Inflammatory macrophage treated with lipopolysaccharide for 4 hours (primary cell): ENCODE data around the gene ROBO3.

Experiments used
- DNase-seq: peaks from one replicate; pipeline ENCODE4 v3.0.0-alpha.2; 2020

The ROBO3 gene

GRCh38 chr11:124930799-124931198, 65.6 kb downstream of the ROBO3 start:
- DNase-seq = peak; percentile 68
